SH-SY5Y (cell line): ENCODE results near the gene ZCCHC18.

Source experiments
- GATA2 ChIP-seq: IDR thresholded peaks from 2 replicates; pipeline ENCODE4 v1.6.1; 2011; ENCODE audit warnings: mild to moderate bottlenecking, low read depth, low read length
- GATA3 ChIP-seq: IDR thresholded peaks from 2 replicates; pipeline ENCODE4 v1.6.1; 2011; ENCODE audit warnings: low read depth, mild to moderate bottlenecking, low read length, moderate library complexity

GRCh38 chrX:104136241-104137019 is 24.1 kb downstream of the ZCCHC18 start:
- TF ChIP-seq GATA2 (no peak), GATA3 (no peak)
